ENCODE data around the gene GLI2.

Gene GLI2

DNA sequence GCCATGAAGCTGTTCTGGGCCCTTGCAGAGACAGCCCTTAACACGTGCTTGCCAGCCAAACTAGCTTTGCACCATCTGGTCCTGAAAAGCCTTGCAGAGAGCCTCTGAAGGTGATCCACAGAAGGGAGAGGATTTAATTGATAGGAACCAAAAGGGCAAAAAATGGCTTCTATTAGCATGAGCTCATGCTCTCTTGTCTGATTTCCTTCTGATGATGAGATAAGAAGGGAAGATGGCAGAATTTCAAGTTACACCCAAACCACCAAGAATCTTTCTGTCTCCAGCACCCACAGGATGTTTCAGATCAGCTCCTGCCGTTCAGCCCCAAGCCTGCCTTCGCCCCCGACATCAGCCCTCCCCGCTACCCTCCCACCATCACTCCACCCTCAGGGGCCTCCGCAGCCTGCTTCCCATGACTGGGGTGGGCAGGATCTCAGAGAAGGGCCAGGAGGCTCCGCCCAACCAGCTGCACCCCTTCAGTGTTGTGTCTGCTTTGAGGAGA is 23.4 kb upstream of the GLI2 start:
- DNase-seq (ENCODE audit: low read depth in 2 of 2): no peak

DNA sequence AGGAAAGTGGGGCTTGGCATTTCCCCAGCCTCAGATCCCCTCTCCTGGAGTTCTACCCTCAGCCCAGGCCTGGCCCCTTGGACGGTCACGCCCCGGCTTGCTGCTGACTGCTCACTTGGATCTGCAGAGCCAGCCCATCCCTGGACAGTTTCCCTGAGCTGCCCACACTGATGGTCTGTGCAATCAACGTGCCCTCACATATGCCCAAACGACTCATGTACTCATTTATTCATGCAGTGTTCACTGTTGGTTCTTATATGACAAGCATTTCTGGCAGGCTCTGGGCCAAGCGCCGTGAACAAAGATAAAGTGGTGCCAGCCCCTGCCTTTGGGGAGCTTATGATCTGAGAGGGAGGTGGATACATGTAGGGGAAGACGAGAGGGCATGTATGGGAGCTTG is 20.3 kb upstream of the GLI2 start:
- no peak for DNase-seq (ENCODE audit: low read depth in 2 of 2)

GRCh38 chr2:120715941-120716340 is 19.7 kb upstream of the GLI2 start:
- no peak for DNase-seq (ENCODE audit: low read depth in 2 of 2)

GRCh38 chr2:120716641-120717585 is 18.8 kb upstream of the GLI2 start:
- DNase-seq (ENCODE audit: low read depth in 2 of 2): no peak

GRCh38 chr2:120719491-120719890 is 16.2 kb upstream of the GLI2 start:
- no peak for DNase-seq (ENCODE audit: low read depth in 2 of 2)

DNA sequence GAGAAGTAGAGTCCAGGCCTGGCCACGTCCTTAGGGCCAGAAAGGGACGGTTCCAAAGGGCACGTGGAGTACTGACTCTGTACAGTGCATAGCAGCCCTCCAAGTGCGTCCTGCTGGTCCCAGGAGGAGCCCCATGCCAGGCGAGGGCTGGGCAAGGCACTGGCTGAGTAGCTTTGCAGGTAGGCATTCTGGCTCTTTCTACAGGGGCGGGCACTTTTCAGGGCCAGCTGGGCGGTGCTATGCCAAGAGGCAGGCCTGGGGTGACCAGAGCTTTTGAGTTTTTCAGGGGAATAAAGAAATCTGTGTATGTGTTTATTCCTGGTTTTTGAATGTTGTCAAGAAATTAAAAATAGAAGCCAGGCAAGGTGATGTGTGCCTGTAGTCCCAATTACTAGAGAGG is 15.4 kb upstream of the GLI2 start:
- DNase-seq (ENCODE audit: low read depth in 2 of 2): no peak

DNA sequence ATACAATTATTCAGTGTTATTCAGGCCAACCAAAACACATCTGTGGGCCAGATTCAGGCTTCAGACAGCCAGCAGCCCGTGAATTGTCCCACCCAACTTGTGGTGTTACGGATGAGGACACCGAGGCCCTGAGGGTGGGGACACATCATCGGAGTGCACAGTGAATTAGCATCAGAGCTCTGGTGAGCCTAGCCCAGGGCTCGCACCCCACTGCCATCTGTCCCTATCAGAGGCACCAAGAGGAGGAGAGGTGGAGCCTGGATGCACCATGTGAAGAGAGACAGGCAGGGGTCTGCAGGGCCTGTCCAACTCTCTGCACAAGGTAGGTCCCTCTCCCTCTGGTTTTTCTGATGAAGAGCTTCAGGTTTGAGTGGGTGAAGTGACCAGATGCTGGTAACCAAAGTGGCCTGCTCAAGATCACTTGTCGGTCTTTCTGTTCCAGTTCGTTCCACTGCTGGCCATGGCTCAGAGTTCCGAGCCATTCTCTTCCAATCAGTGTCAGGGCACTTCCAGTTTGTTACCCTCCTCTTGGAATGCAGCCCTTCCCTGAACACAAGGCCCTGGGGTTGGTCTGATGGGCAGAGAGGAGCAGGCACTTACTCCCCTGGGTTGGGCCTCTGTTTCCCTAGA is 14.8 kb upstream of the GLI2 start:
- no peak for DNase-seq (ENCODE audit: low read depth in 2 of 2)

- no peak for DNase-seq (ENCODE audit: low read depth in 2 of 2)
Observed at GRCh38 chr2:120722246-120722567, 13.5 kb upstream of the GLI2 start.

- DNase-seq (ENCODE audit: low read depth in 2 of 2): no peak
Observed at GRCh38 chr2:120722568-120723421, 12.9 kb upstream of the GLI2 start.

- no peak for DNase-seq (ENCODE audit: low read depth in 2 of 2)
Observed at GRCh38 chr2:120726245-120726644, 9.4 kb upstream of the GLI2 start.

DNA sequence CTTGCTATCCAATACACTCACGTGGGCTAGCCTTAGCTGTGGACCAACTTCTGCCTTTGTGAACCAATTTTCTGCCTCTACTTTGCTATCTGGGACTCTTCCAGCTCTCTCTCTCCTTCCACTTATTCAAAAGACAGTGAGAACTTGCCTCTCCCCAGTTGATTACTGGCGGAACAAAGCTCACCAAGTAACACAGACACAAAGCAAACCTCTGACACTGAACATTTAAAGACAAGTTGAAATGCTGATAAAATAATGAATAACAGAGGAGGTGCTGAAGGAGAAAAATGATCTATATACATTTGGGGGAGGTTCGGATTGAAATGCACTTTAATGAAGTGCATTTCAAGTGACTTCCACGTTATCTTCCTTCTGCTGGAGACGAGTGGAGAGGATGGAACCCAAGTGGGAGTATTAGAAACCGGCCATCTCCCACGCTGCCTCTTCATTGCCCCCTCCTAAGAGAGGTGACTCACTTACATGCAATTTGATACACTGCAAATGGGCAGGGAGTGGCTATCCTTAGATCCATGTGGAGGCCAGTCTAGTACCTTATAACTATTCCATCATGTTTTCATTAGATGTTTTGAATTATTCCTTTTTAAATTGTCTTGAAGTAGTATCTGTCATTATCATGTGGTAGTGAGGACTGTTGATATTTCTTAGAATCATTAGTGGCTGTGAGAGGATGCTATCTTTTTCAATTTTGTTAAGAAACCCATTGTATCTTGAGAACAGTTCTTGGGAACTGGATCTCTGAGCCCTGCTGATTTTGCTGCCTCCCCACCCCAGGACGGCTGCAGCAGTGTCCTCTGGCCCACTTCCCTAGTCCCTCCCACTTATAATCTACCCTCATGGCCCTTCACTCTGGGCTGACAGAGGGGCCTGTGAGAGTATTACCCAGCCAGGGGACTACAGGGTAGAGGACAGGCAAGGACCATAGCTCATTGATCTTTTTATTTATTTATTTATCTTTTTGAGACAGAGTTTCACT is 6.0 kb upstream of the GLI2 start:
- no peak for DNase-seq (ENCODE audit: low read depth in 2 of 2)

- no peak for DNase-seq (ENCODE audit: low read depth in 2 of 2)
Observed at GRCh38 chr2:120731175-120731574, 4.5 kb upstream of the GLI2 start.

DNA sequence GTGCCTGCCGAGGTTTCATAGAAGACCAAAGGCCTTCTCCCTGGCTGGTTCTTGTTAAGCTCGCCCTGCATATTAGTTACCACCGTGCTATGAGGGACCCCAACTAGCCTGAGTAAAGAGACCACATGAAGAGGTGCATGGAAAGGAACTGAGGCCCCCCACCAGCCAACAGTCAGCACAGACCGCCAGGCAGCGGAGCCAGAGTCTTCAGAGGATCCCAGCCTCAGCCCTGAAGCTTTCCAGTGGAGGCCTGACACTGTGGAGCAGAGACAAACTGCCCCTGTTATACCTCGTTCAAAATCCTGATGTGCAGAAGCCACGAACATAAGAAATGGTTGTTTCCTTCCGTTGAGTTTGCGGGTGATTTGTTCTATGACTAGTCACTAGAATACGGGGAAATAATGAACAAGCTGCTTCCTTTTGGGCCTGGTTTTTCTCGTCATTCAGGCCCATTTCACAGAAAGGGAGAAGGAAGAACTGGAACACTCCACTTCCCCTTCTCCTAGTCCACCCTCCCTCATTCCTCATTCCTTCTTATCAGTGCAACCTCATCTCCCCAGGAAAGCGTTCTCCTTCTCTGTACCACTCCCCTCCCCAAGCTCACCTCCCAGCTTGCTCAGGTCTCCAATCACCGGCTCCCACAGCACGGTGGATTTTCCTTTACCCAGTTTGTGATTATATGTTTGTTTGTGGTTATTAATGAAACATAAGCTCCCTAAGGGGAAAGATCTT is 3.0 kb upstream of the GLI2 start:
- DNase-seq (ENCODE audit: low read depth in 2 of 2): no peak

- no peak for DNase-seq (ENCODE audit: low read depth in 2 of 2)
Observed at GRCh38 chr2:120733238-120733932, 2.3 kb upstream of the GLI2 start.

DNA sequence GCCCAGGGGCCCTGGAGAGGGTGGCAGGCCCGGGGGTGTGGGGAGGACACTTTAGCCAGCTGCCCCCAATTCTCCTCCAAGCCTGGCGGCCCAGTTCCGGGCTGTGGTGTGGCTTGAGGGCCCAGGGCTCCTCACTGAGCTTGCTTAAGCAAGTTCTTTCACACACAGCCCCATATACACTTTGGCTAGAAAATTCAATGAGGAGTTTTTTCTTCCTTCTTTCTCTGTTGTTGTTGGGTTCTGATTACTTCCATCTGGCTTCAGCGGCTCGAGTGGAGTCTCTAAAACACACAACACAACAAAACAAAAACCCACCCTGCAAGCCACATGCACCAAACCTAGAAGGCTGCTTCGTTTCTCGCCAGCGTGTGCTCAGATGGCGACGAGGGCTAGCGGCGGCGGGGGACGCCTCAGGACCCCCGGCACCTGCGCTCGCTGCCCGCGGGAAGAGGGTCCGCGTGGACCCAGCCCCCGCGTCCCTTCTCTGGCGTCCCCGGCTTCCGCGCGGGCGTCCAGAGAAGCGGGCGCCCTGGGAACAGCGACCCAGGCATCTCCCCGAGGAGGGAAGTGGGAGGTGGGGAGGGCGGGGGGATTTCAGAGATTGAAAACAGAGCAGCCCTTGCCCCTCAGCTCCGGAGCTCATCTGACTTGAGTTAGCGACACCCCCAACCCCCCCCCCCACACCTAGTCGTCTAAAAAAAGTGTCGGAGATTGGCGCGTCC is 577 bp upstream of the GLI2 start:
- DNase-seq (ENCODE audit: low read depth in 2 of 2): no peak

DNA sequence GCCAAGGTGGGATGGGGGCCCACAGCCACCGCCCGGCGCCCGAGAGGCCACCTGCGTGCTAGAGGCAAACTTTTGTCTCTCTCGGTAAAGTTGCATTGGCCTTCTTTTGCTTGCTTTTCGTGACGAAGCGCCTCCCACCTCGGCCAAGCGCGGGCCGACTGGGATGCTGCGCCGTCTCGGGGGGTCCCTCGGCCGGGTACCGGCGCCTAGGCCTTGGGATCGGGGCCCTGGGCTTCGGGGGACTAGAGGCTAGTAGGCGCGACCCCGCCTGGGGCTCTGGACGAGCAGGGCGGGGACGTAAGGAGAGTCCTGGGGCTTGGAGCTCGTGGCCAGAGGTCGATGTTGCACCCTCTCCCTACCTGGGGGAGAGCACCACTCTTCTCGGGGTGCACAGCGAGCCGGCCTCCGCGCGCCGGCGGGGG is 545 bp downstream of the GLI2 start:
- DNase-seq (ENCODE audit: low read depth in 2 of 2): no peak

- DNase-seq (ENCODE audit: low read depth in 2 of 2): no peak
Observed at GRCh38 chr2:120736624-120737339, 1.1 kb downstream of the GLI2 start.

GRCh38 chr2:120737340-120738101 is 1.9 kb downstream of the GLI2 start:
- no peak for DNase-seq (ENCODE audit: low read depth in 2 of 2)

All from stimulated activated CD4-positive, alpha-beta T cell treated with anti-CD3 and anti-CD28 coated beads, Interleukin-1b, Interleukin-23, amount 100 ng/mL, for 1 hour (primary cell).